COLO668 (cell line): ENCODE measurements around the gene CYRIA.

Experiments used
- DNase-seq: peaks from one replicate; lab custom pipeline; 2025; ENCODE audit not compliant: unreplicated experiment; lab: John Stamatoyannopoulos, UW

Gene CYRIA

GRCh38 chr2:16632598-16632997, 33.0 kb downstream of the CYRIA start:
- peak; percentile 70 for DNase-seq

- DNase-seq, result no peak
These were observed 35.2 kb downstream of the CYRIA start for GRCh38 chr2:16630463-16630862.

GRCh38 chr2:16629770-16630169, 35.9 kb downstream of the CYRIA start:
- DNase-seq, result no peak

- no peak for DNase-seq
These were observed 36.6 kb downstream of the CYRIA start for GRCh38 chr2:16629044-16629443.

GRCh38 chr2:16628314-16628713, 37.3 kb downstream of the CYRIA start:
- no peak for DNase-seq

GRCh38 chr2:16626997-16627605, 38.5 kb downstream of the CYRIA start:
- DNase-seq, result no peak

GRCh38 chr2:16626497-16626896, 39.1 kb downstream of the CYRIA start:
- DNase-seq, result no peak

GRCh38 chr2:16625759-16626158, 39.9 kb downstream of the CYRIA start:
- no peak for DNase-seq

- DNase-seq, result no peak
These were observed 40.4 kb downstream of the CYRIA start for GRCh38 chr2:16625201-16625729.

- DNase-seq, result no peak
These were observed 41.2 kb downstream of the CYRIA start for GRCh38 chr2:16624436-16624780.

GRCh38 chr2:16623564-16624435, 41.8 kb downstream of the CYRIA start:
- DNase-seq, result no peak

- no peak for DNase-seq
These were observed 42.6 kb downstream of the CYRIA start for GRCh38 chr2:16623031-16623430.

- DNase-seq, result no peak
These were observed 43.1 kb downstream of the CYRIA start for GRCh38 chr2:16622399-16622968.

GRCh38 chr2:16621316-16621715, 44.3 kb downstream of the CYRIA start:
- no peak for DNase-seq

GRCh38 chr2:16620590-16620989, 45.0 kb downstream of the CYRIA start:
- DNase-seq, result no peak

GRCh38 chr2:16619576-16620245, 45.9 kb downstream of the CYRIA start:
- no peak for DNase-seq

- DNase-seq, result no peak
These were observed 48.1 kb downstream of the CYRIA start for GRCh38 chr2:16617282-16618266.
